Activated naive CD8-positive, alpha-beta T cell treated with anti-CD3 and anti-CD28 coated beads for 36 hours (primary cell): Measurements from ENCODE around the gene NFIC. TPM values are rescaled to one million over a fixed set of nuclear protein-coding genes. Genes with fewer than 3 reads are reported as not detected.
"Not testable (repeated sequence)": the region's sequence is repeated elsewhere in the genome, so short reads cannot be mapped to it uniquely, and the experiment has no call there.

Experiments used
- DNase-seq: peaks from one replicate; pipeline ENCODE4 v3.0.0; 2021
- H3K27ac Mint-ChIP-seq: one replicate; pipeline ENCODE4 v1.8.0; 2022; ENCODE audit warnings: mild to moderate bottlenecking, moderate library complexity, mixed read lengths
- H3K27me3 Mint-ChIP-seq: one replicate; pipeline ENCODE4 v1.8.0; 2022; ENCODE audit warnings: mild to moderate bottlenecking, mixed read lengths
- H3K36me3 Mint-ChIP-seq: one replicate; pipeline ENCODE4 v1.8.0; 2021; ENCODE audit warnings: mild to moderate bottlenecking, mixed read lengths
- H3K4me1 Mint-ChIP-seq: one replicate; pipeline ENCODE4 v1.8.0; 2021; ENCODE audit warnings: mixed read lengths
- H3K4me3 Mint-ChIP-seq: one replicate; pipeline ENCODE4 v1.8.0; 2022; ENCODE audit warnings: mild to moderate bottlenecking, moderate library complexity, mixed read lengths
- H3K9me3 Mint-ChIP-seq: one replicate; pipeline ENCODE4 v1.8.0; 2022; ENCODE audit warnings: mixed read lengths
- total RNA-seq, 2 experiments: library from RNA; stranded (reverse); gene quantifications; one replicate each; pipeline ENCODE4 v1.2.3, GENCODE V29; 2021

The NFIC gene
- total RNA-seq, 2 experiments from 2014 or later: 19.0 to 19.5 TPM

- Mint-ChIP-seq H3K27me3 (no peaks in the 10 kb centered on the region), H3K36me3 (peaks cover 8% of the 10 kb centered on the region), H3K27ac (no peak overlapping the region), H3K4me1 (no peaks in the 10 kb centered on the region), H3K9me3 (no peaks in the 10 kb centered on the region), H3K4me3 (no peak overlapping the region)
- no peak for DNase-seq
Observed at GRCh38 chr19:3423183-3423829, 56.9 kb downstream of the NFIC start.

DNA sequence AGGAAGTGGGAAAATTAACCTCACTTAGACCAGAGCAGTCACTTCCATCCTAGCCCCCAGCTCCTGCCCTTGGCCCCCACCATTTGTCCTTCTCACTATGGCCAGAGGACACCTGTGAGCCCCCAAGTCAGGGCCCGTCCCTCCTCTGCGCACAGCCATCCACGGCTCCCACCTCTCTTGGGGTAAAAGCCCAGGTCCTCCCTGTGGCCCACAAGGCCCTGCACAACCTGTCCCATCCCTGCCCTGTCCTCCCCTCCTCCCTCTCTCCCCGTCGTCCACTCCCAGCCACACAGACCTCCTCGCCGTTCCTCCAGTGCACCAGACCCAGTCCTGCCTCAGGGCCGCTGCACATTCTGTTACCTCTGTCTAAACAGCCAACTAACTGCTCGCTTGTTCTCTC lies 60.0 kb downstream of the NFIC start:
- no peak overlapping the region for H3K4me3 Mint-ChIP-seq
- no peaks in the 10 kb centered on the region for H3K9me3 Mint-ChIP-seq
- H3K36me3 Mint-ChIP-seq: peaks cover 8% of the 10 kb centered on the region
- DNase-seq: no peak
- H3K27me3 Mint-ChIP-seq: no peaks in the 10 kb centered on the region
- H3K27ac Mint-ChIP-seq: no peak overlapping the region
- H3K4me1 Mint-ChIP-seq: no peaks in the 10 kb centered on the region

GRCh38 chr19:3430366-3430680 lies 63.9 kb downstream of the NFIC start:
- H3K4me3 Mint-ChIP-seq, H3K9me3 Mint-ChIP-seq, H3K27me3 Mint-ChIP-seq, H3K4me1 Mint-ChIP-seq, DNase-seq, H3K27ac Mint-ChIP-seq: not testable (repeated sequence)
- peaks cover 26% of the 10 kb centered on the region for H3K36me3 Mint-ChIP-seq

- no peak overlapping the region for H3K27ac Mint-ChIP-seq
- H3K27me3 Mint-ChIP-seq: no peaks in the 10 kb centered on the region
- no peak overlapping the region for H3K4me3 Mint-ChIP-seq
- no peak for DNase-seq
- H3K36me3 Mint-ChIP-seq: peaks cover 26% of the 10 kb centered on the region
- H3K9me3 Mint-ChIP-seq: peaks cover 5% of the 10 kb centered on the region
- peaks cover 12% of the 10 kb centered on the region for H3K4me1 Mint-ChIP-seq
Observed at GRCh38 chr19:3431760-3432397, 65.5 kb downstream of the NFIC start.

- H3K27ac Mint-ChIP-seq: no peak overlapping the region
- no peak overlapping the region for H3K4me3 Mint-ChIP-seq
- peaks cover 12% of the 10 kb centered on the region for H3K4me1 Mint-ChIP-seq
- no peak for DNase-seq
- peaks cover 5% of the 10 kb centered on the region for H3K9me3 Mint-ChIP-seq
- H3K27me3 Mint-ChIP-seq: no peaks in the 10 kb centered on the region
- H3K36me3 Mint-ChIP-seq: peaks cover 27% of the 10 kb centered on the region
Observed at GRCh38 chr19:3433313-3433712, 66.9 kb downstream of the NFIC start.

DNA sequence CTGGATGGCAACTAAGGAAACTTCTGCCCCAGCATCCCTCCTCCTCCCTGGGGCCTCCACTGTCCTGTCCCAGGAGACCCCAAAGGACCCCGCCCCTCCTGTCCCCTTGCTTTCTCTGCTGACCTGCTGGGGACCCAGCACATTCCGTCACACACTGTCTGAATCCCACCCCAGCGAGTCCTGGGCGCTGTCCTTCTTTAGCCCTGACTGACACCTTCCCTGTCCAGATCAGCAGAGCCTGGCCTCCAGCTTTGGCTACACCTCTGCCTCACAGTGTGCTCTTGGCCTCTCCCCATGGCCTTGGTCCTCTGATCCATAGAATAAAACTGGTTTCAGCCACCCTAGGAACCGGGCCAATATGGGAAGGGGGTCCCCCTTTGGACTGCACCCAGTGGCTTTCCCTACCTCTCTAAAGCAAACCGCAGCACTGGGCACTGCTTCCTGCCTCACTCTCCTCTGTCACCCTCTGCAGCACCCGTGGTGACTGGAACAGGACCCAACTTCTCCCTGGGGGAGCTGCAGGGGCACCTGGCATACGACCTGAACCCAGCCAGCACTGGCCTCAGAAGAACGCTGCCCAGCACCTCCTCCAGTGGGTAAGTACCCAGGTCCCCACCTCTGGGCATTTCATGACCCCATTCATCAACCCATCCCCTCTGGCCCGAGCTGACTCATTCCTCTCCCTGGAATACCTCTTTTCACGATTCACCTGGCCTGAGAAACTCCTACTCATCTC lies 67.6 kb downstream of the NFIC start:
- Mint-ChIP-seq H3K36me3 (peaks cover 27% of the 10 kb centered on the region), H3K27me3 (no peaks in the 10 kb centered on the region), H3K9me3 (peaks cover 5% of the 10 kb centered on the region), H3K4me1 (peaks cover 12% of the 10 kb centered on the region), H3K4me3 (peak overlapping the region; percentile 93), H3K27ac (peak overlapping the region; percentile 99)
- DNase-seq: no peak

DNA sequence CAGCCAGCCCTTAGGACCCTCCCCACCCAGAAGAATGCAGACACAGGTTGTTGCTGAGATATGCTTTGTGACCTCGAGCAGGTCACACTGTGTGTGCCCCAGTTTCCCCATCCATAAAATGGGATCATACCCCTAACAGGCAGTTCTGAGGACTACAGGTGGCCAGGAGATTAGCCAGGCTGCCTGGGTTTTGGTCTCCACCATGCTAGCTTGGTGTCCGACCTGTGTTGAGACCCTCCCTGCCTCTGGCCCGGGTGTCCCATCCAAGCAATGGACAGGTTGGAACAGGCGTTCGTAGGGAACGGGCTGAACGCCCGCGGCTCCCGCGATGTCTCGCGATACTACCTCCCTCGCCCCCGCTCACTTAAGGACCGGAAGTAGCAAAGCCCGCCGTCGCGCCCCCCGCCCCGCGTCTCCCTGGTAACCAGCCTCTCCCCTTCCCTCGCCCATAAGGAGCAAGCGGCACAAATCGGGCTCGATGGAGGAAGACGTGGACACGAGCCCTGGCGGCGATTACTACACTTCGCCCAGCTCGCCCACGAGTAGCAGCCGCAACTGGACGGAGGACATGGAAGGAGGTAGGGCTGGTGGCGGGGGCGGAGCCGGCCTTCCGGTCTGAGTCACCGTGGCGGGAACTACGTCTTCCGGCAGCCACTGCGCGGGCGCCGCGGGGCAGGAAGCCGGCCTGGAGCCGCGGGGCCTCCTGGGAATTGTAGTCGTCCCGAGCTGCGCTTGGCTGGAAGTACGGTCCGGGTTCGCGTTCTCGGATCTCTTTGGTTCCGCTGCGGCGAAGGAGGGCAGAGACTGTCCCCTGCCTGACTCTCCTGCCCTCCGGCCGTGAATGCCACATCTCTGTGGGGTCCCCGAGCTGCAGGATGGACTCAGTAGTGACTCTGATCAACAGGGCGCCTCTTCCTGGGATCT lies 68.5 kb downstream of the NFIC start:
- peak; percentile 98 for DNase-seq
- peaks cover 27% of the 10 kb centered on the region for H3K36me3 Mint-ChIP-seq
- peaks cover 5% of the 10 kb centered on the region for H3K9me3 Mint-ChIP-seq
- H3K4me1 Mint-ChIP-seq: peaks cover 12% of the 10 kb centered on the region
- peak overlapping the region; percentile 99 for H3K27ac Mint-ChIP-seq
- H3K27me3 Mint-ChIP-seq: no peaks in the 10 kb centered on the region
- peak overlapping the region; percentile 93 for H3K4me3 Mint-ChIP-seq

- Mint-ChIP-seq H3K27ac (no peak overlapping the region), H3K4me1 (peaks cover 5% of the 10 kb centered on the region), H3K4me3 (no peak overlapping the region), H3K36me3 (peaks cover 12% of the 10 kb centered on the region), H3K9me3 (no peaks in the 10 kb centered on the region), H3K27me3 (no peaks in the 10 kb centered on the region)
- DNase-seq: peak; percentile 57
Observed at GRCh38 chr19:3440082-3440481, 73.7 kb downstream of the NFIC start.

DNA sequence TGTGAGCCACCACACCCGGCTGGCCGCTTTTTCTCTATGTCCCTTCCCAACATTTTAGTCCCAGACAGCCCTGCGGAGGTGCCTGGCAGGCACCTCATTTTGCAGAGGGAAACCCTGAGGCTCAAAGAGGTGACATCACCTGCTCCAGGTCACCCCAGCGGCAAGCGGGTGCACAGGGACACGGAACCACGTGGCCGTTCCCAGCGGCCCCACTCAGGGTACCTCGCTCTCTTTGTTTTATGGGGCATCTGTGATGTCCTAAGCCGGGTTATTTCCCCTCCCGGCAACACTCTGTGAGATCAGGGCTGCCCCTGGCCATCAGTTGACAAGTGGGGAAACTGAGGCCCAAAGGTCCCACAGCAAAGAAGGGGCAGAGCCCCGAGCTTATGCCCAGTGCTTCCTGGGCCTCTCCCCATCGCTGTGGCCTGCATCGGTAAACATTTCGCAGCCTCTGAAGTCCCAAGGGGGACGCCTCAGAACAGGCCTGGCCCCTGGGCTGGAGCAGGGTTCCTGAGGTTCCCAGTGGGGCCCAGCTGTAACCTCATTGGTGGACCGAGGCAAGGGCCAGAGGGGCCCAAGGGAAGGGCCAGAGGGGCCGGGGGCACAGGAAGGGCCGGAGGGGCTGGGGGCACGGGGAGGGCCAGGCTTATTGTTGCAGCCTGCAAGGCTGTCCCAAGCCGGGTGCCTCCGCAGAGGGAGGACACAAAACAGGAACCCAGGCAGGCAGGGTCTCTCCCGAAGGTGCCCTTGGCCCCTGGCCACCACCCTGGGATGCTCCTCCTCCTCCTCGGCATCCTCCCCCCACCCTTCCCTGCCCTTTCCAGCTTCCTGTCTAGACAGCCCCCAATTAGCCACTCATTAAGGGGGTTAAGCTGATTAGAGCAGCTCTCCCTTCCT lies 75.0 kb downstream of the NFIC start:
- H3K4me1 Mint-ChIP-seq: no peaks in the 10 kb centered on the region
- no peak overlapping the region for H3K27ac Mint-ChIP-seq
- peaks cover 6% of the 10 kb centered on the region for H3K36me3 Mint-ChIP-seq
- no peak overlapping the region for H3K4me3 Mint-ChIP-seq
- no peaks in the 10 kb centered on the region for H3K9me3 Mint-ChIP-seq
- no peaks in the 10 kb centered on the region for H3K27me3 Mint-ChIP-seq
- no peak for DNase-seq

DNA sequence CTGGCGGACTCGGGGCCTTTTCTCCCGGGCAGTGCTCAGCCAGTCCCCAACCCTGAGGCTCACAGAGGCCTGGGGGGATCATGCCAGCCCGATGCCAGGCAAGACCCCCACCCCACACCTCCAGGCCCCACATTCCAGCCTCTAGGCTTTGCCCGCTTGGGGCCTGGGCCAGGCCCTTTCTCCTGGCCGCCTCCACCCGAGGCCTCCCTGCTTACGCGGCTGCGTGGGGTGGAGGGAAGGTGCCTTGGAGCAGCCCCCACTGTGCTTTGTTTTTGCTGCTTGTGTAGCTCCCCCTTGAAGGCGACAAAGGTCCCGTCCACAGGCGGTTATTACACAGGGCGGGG lies 75.6 kb downstream of the NFIC start:
- H3K4me3 Mint-ChIP-seq: no peak overlapping the region
- no peaks in the 10 kb centered on the region for H3K4me1 Mint-ChIP-seq
- peaks cover 6% of the 10 kb centered on the region for H3K36me3 Mint-ChIP-seq
- H3K27me3 Mint-ChIP-seq: no peaks in the 10 kb centered on the region
- H3K9me3 Mint-ChIP-seq: no peaks in the 10 kb centered on the region
- no peak for DNase-seq
- H3K27ac Mint-ChIP-seq: no peak overlapping the region

- H3K27ac Mint-ChIP-seq: no peak overlapping the region
- H3K4me1 Mint-ChIP-seq: no peaks in the 10 kb centered on the region
- no peak for DNase-seq
- peaks cover 5% of the 10 kb centered on the region for H3K36me3 Mint-ChIP-seq
- H3K9me3 Mint-ChIP-seq: no peaks in the 10 kb centered on the region
- H3K4me3 Mint-ChIP-seq: no peak overlapping the region
- no peaks in the 10 kb centered on the region for H3K27me3 Mint-ChIP-seq
Observed at GRCh38 chr19:3442487-3443071, 76.2 kb downstream of the NFIC start.

DNA sequence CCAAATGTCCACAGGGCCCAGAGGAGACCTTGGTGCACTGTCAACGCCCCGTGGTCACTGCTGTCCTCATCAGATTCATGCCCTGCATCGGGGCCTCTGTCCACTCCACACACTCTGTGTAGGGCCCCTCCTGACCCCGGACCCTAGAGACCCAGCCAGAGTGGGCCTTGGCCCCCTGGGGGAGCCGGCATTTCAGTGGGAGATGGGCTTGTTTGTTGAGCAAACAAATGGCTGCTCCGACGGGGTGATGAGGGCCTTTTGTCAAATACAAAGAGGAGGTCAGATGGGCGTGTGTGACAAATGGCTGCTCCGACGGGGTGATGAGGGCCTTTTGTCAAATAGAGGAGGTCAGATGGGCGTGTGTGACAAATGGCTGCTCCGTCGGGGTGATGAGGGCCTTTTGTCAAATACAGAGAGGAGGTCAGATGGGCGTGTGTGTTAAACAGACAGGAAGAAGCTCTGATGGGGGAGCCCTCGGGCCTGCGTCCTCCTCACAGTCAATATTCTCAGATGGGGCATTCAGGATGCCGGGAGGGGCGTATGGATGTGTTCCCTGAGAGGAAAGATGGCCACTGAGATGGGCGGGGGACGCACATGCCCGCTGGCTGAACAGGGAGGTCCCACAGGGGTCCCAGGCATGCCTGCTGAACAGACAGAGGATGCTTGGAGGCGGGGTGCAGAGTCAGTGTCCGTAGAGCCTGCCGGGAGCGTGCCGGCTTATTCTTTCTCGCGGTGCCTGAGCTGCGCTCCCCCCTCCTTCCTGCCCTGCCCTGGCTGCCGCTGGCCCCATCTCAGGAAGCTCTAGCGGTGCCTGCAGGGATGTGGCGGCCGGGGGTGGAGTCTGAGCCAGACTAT lies 77.7 kb downstream of the NFIC start:
- Mint-ChIP-seq H3K4me3 (no peak overlapping the region), H3K4me1 (no peaks in the 10 kb centered on the region), H3K9me3 (no peaks in the 10 kb centered on the region), H3K27me3 (no peaks in the 10 kb centered on the region), H3K27ac (no peak overlapping the region), H3K36me3 (peaks cover 2% of the 10 kb centered on the region)
- DNase-seq: no peak

DNA sequence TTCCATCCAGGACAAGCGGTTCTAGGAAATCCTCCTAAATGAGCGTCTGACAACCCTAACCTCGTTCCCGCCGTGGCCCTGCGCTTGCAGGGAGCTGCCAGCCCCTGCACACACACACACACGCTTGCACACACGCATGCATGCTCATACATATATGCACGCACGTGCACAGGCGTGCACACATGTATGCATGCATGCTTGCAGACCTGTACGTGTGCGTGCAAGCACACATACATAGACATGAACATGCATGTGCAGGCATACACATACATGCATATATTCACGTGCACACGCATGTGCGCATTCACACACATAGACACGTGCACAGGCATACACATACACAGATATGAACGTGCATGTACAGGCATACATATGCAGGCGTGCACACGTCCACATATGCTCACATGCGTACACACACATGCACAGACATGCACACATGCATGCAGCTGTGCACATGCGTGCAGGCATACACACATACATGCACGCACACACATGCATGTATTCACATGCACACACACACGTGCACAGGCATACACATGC lies 78.4 kb downstream of the NFIC start:
- Mint-ChIP-seq H3K4me1 (no peaks in the 10 kb centered on the region), H3K27me3 (no peaks in the 10 kb centered on the region), H3K27ac (no peak overlapping the region), H3K4me3 (no peak overlapping the region), H3K9me3 (no peaks in the 10 kb centered on the region), H3K36me3 (peaks cover 2% of the 10 kb centered on the region)
- no peak for DNase-seq
